ENCODE data around the gene UBXN7.
A peak's percentile ranks its signal among the peaks of the same experiment; 100 is the strongest.
"Not testable (repeated sequence)": the region's sequence is repeated elsewhere in the genome, so short reads cannot be mapped to it uniquely, and the experiment has no call there.

The UBXN7 gene

DNA sequence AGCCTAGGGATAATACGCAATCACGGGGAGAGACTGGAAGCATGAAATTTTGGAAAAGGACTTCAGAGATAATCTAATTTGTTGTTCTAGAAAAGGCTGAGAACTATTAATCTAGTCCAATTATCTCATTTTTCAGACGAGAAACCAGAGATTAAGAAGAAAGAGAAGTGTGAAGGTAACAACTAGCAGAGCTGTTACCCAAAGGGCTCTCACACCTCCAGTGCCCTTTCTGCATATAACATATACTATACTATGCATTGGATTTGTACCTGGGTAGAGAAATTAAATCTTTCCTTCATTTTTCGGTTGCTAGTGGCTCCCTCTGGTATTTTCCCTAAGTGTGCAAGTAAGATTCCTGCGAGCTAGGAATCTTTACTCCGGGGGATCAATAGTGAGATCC lies 80.7 kb downstream of the UBXN7 start:
- no peak for DNase-seq

DNA sequence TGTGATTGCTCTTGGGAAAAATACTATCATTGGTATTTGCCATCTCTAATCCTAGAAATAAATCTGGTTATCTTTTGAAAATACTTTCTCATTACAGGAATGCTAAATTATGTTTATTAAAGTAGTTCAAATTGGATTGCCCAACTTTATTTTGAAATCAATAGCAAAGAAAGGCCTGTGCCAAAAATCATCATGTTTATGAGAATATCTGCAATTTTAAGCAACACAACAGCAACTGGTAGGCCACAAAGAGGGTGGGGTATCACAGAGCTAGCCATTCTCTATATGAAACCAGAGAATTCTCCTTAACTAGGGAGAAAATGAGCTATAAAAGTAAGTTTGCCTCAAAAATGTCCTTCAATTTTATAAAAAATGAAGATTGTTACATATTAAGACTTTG lies 82.2 kb downstream of the UBXN7 start:
- DNase-seq: no peak

DNA sequence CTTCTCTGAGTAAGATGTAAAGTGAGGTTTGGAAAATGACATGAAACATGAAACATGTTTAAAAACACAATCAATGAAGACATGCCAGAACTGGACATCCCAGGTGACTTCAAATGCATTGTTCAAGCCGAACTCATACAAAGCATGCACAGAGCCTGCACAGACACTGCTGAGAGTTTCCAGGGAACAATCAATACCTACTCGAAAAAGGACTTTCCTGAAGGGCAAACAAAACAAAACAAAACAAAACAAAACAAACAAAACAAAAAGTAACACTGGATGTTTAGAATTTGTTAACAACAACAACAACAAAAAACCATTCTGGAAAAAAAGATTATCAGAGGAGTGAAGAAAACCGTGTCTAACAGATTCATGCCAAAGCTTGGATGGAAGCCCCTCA lies 83.5 kb downstream of the UBXN7 start:
- no peak for DNase-seq

GRCh38 chr3:196344663-196345062 lies 87.6 kb downstream of the UBXN7 start:
- DNase-seq: no peak

DNA sequence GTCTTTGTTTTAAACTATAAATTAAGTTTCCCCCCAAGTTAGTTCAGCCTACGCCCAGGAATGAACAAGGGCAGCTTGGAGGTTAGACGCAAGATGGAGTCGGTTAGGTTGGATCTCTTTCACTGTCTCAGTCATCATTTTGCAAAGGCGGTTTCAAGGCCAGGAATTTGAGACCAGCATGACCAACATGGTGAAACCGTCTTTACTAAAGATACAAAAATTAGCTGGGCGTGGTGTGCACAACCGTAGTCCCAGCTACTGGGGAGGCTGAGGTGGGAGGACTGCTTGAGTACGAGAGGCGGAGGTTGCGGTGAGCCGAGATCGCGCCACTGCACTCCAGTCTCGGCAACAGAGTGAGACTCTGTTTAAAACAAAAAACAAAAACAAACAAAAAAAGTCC lies 88.3 kb downstream of the UBXN7 start:
- not testable (repeated sequence) for DNase-seq

DNA sequence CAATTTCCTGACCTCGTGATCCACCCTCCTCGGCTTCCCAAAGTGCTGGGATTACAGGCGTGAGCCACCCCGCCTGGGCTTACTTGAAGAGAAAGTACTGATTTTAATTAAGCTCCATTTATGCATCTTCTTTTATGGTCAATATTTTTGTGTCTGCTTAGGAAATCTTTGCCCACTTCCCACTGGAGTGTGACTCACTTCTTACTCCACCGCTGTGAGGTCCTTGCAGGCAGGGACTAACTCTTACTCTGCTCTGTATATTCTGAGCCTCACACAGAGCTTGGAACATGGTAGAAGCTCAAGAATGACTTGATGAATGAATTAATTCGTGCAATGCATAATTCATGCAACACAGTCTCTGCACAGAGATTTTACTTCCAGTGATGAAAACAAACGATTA lies 91.1 kb downstream of the UBXN7 start:
- DNase-seq: peak; percentile 40

DNA sequence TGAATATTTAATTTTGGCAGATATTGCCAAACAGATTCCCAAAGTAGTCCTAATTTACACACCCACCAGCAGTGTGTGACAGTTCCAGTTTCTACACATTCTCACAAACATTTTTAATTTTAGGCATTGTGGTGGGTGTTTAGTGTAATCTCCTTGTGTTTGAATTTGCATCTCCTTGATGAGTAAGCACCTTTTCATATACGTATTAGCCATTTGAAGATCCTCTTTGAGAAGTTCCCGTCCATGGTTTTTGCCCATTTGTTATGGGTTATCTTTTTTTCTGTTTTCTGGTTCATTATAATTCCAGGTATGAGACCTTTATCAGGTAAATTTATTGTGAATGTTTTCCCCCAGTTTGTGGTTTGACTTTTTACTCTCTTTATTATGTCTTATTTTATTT lies 91.8 kb downstream of the UBXN7 start:
- no peak for DNase-seq

DNA sequence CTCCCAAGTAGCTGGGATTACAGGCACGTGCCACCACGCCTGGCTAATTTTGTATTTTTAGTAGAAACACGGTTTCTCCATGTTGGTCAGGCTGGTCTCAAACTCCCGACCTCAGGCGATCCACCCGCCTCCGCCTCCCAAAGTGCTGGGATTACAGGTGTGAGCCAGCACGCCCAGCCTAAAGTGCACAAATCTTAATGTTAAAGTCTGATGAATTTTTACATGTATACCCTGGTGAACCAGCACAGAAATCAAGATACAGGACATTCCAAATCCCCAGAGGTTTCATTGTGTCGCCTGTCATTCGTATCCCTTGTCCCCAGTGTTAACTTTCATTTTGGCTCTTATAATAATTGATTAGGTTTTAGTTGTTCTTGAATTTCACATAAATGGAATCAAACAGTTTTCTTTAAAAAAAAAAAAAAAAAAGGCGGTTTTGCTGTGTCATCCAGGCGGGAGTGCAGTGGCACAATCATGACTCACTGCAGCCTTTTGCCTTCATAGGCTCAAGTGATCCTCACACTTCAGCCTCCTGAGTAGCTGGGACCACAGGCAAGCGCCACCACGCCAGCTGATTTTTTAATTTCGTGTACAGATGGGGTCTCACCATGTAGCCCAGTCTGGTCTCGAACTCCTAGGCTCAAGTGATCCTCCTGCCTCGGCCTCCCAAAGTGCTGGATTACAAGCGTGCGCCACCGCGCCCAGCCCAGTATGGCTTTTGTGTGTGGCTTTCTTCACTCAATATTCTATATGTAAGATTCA lies 92.6 kb downstream of the UBXN7 start:
- peak; percentile 45 for DNase-seq

DNA sequence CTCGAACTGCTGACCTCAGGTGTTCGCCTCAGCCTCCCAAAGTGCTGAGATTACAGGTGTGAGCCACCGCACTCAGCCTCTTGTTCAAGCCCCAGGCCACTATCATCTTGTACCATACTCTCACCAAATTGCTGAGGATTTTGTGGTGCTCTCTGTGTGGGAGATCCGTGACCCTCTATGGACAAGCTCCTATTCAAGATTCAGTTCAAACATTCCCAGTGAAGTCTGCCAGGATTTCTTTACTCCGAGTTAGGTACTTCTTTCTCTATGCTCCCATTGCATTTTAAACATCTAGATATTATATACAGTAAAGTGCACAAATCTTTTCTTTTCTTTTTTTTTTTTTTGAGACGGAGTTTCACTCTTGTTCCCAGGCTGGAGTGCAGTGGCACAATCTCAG lies 93.2 kb downstream of the UBXN7 start:
- no peak for DNase-seq

DNA sequence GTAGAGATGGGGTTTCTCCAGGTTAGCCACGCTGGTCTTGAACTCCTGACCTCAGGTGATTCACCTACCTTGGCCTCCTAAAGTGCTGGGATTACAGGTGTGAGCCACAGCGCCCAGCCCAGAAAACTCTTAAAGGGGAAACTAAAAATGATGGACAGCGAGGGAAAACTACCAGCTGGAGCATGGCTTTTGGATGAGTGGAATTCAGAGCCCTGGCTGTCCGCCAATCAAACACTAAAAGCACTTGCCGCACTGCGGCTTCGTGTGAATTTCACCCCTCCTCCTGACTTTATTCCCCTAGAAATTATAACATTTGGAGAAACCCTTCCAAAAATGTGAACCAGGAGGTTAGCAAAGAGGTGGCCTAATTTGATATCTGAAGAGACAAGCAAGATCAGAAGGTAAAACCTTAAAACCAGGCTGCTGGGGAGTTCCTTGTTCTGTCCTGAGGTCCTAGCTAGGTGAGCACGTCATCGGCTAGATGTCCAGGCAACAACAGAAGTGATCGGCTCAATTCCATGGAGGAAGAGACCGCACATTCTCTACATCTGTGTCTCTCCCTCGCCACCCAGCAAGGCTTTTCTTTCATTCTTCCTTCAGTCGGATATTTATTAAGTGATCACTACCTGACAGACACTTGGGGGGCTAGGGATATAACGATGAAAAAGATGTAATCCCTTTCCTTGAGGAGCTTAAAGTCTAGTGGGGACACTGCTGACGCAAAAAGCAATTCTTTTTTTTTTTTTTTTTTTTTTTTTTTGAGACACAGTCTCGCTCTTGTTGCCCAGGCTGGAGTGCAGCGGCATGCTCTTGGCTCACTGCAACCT lies 95.7 kb downstream of the UBXN7 start:
- DNase-seq: no peak

- DNase-seq: no peak
Measured at GRCh38 chr3:196335503-196335948, 96.7 kb downstream of the UBXN7 start.

GRCh38 chr3:196334982-196335381 lies 97.2 kb downstream of the UBXN7 start:
- no peak for DNase-seq

- no peak for DNase-seq
Measured at GRCh38 chr3:196332168-196332567, 100.1 kb downstream of the UBXN7 start.

- DNase-seq: no peak
Measured at GRCh38 chr3:196327405-196327804, 104.8 kb downstream of the UBXN7 start.

- DNase-seq: no peak
Measured at GRCh38 chr3:196326936-196327335, 105.3 kb downstream of the UBXN7 start.

DNA sequence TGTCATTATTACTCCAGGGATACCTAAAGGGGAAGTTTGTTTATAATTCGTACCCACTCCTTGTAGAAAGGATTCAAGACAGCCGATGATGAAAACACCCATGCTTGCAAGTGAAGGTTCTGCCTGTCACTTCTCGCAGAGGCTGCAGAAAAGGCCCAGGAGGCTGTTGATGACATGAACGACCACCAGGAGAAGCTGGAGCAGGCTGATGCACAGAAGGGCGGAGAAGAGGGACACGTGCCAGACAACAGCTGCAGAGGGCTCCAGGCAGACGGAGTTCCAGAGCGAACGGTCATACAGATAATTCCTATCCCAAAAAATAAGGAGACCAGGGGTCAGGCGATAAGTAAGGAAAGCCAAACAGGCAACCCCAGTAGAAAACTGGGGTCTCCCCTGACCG lies 108.5 kb downstream of the UBXN7 start:
- DNase-seq: no peak

DNA sequence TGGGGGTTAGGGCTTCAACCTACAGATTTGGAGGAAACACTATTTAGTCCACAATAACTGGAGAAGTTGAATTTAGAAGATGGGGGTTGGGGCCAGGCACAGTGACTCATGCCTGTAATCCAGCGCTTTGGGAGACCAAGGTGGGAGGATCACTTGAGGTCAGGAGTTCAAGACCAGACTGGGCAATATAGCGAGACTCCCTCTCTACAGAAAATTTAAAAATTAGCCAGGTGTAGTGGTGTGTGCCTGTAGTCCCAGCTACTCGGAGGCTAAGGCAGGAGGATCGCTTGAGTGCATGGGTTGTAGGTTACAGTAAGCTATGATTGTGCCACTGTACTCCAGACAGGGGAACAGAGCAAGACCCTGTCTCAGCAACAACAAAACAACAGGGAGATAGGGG lies 109.2 kb downstream of the UBXN7 start:
- DNase-seq: no peak

DNA sequence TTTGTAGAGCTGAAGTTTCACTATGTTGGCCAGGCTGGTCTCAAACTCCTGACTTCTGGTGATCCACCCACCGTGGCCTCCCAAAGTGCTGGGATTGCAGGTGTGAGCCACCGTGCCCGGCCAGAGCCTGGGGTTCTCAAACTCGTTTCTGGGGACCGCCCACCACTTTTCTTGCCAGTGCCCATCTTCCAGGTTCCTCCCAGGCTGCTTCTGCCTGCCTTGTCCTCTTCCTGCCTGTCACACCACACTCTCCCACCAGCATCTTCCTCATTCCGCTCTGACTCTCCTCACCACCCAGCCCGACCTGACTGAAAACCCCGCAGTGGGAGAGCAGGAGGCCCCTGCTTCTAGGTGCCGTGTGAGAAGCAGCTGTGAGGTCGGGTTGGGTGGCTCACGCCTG lies 111.1 kb downstream of the UBXN7 start:
- DNase-seq: peak; percentile 29

DNA sequence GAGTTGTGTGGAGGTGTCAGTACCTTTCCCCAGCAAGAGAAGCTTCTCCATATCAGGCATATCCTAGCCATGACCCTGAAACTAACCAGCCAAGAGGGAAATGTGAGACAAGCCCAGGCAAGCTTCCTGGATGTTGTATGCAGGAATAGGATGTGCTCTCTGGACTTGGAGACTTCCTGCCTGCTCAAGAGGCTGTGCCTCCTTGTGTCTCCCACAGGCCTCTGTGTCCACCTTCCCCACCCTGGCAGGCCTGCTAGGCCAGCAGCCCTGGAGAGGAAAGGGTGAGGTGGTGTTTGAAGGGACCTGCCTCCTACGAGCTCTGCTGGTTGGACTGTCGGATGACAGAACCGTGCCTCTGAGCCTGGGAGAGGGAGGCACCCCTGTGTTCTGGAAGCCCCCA lies 112.1 kb downstream of the UBXN7 start:
- no peak for DNase-seq

DNA sequence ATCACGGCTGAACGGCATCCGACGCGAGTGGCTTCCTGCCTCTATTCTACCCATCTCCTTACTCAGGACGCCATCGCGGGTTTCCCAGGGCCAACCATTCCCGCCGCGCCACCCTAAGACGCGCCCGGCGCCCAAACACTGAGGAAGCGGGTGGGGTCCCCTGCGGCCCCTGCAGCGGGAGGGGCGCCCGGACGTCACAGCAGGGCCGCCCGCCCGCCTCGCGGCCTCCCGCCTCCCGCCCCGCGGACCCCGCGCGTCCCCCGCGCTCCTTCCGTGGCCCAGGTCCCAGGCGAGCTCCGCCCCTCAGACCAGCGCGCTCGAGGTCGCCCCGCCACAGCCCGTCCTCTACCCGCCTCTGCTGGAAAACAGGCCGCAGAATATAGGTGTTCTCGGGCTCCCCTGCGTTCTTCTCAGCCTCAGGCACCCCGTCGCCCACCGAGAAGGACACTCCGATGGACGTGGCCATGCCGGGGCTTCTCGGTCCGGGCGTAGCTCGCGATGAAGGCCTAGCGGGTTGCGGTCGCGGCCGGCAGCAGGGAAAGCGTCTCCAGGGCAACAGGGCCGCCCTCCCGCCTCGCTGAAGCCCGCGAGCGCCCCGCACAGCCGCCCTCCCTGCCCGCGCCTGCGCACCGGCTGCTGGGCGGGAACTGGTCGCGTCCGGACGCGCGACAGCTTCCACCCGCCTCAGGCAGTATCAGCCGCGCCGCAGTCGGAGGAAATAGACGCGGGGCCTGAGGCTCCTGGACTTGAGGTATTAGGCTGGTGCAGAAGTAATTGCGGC lies 114.3 kb downstream of the UBXN7 start, which contains the start of gene DYNLT2B:
Gene DYNLT2B, minus strand, starts transcription at position 554 of the 781 bp plus-strand sequence. Its CDS starts 88 bp downstream, at position 466.
- peak; percentile 91 for DNase-seq

GRCh38 chr3:196316799-196317686 lies 115.2 kb downstream of the UBXN7 start:
- peak; percentile 19 for DNase-seq

DNA sequence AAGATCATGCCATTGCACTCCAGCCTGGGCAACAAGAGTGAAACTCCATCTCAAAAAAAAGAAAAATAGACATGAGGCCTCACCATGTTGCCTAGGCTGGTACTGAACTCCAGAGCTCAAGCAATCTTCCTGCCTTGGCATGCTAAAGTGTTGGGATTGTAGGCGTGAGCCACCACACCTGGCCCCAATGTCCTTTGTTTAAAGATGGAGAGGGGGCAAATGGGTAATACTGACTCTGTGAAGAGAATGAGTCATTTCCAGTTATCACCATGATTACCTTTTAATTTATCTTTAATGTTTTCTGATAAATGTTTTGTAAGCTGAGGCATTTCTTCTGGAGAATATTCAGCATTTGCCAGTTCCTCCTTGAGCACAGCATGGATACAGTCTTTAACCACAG lies 116.4 kb downstream of the UBXN7 start:
- DNase-seq: no peak

Data from CD4-positive, alpha-beta T cell treated with Interleukin-15 for 1 hour (primary cell).